LNCaP clone FGC (cell line): ENCODE data around the gene SFXN1.

Experiments used
- DNase-seq: peaks from one replicate; pipeline ENCODE4 v3.0.0-alpha.2; 2011; ENCODE audit warnings: low read depth
- H3K4me3 ChIP-seq: 2 replicates; pipeline ENCODE4 v1.5.1; 2011; ENCODE audit warnings: mild to moderate bottlenecking, low read depth, low read length, control low read depth
- CTCF ChIP-seq: IDR thresholded peaks from 2 replicates; pipeline ENCODE4 v1.5.1; 2012; ENCODE audit warnings: mild to moderate bottlenecking; ENCODE audit not compliant: control insufficient read depth, insufficient read depth; ENCODE audit errors: extremely low read depth

The SFXN1 gene

GRCh38 chr5:175465282-175465681 is 13.1 kb upstream of the SFXN1 start:
- no peak for TF ChIP-seq CTCF
- DNase-seq = no peak
- no peak overlapping the region for H3K4me3 ChIP-seq

- H3K4me3 ChIP-seq = no peak overlapping the region
- no peak for TF ChIP-seq CTCF
- DNase-seq = no peak
Observed at GRCh38 chr5:175466700-175467318, 11.6 kb upstream of the SFXN1 start.

GRCh38 chr5:175467983-175468690 is 10.2 kb upstream of the SFXN1 start:
- TF ChIP-seq CTCF = no peak
- DNase-seq = no peak
- H3K4me3 ChIP-seq = no peak overlapping the region

GRCh38 chr5:175468892-175469291 is 9.5 kb upstream of the SFXN1 start:
- no peak for DNase-seq
- H3K4me3 ChIP-seq = no peak overlapping the region
- TF ChIP-seq CTCF = no peak

- no peak overlapping the region for H3K4me3 ChIP-seq
- DNase-seq = no peak
- TF ChIP-seq CTCF = no peak
Observed at GRCh38 chr5:175469916-175470315, 8.4 kb upstream of the SFXN1 start.

GRCh38 chr5:175470781-175471180 is 7.6 kb upstream of the SFXN1 start:
- DNase-seq = no peak
- H3K4me3 ChIP-seq = no peak overlapping the region
- no peak for TF ChIP-seq CTCF

- no peak for TF ChIP-seq CTCF
- no peak overlapping the region for H3K4me3 ChIP-seq
Observed at GRCh38 chr5:175471196-175471595, 7.2 kb upstream of the SFXN1 start.

More at GRCh38 chr5:175471196-175471595, 7.2 kb upstream of the SFXN1 start:
- DNase-seq = no peak
